H1 (cell line): Measurements from ENCODE around the gene RIPOR2. TPM values are rescaled to one million over a fixed set of nuclear protein-coding genes. Genes with fewer than 3 reads are reported as not detected.

ENCODE experiments used
- POLR2AphosphoS5 ChIP-seq: IDR thresholded peaks from 2 replicates; pipeline ENCODE4 v1.6.1; 2011; ENCODE audit warnings: low read depth, low read length
- RAD21 ChIP-seq, 2 experiments: IDR thresholded peaks in 1 of 2; conservative IDR thresholded peaks in 1 of 2; 2 replicates each; pipeline ENCODE4 v1.6.1; 2011; ENCODE audit warnings: low read depth in 2 of 2, low read length in 2 of 2, improper control_type of control experiment in 1 of 2, inconsistent platforms in 1 of 2, mild to moderate bottlenecking in 1 of 2, moderate library complexity in 1 of 2
- TAF1 ChIP-seq: IDR thresholded peaks from 2 replicates; pipeline ENCODE4 v1.6.1; 2011; ENCODE audit warnings: mild to moderate bottlenecking, low read depth, low read length
- TAF7 ChIP-seq: optimal IDR thresholded peaks from 2 replicates; pipeline ENCODE3; 2011; ENCODE audit warnings: low read depth, mild to moderate bottlenecking, inconsistent platforms, low read length, moderate library complexity, borderline replicate concordance
- TBP ChIP-seq: IDR thresholded peaks from 2 replicates; pipeline ENCODE4 v1.6.1; 2011; ENCODE audit warnings: low read depth, low read length, improper control_type of control experiment
- TCF12 ChIP-seq: IDR thresholded peaks from 2 replicates; pipeline ENCODE4 v1.6.1; 2011; ENCODE audit warnings: low read depth, mild to moderate bottlenecking, low read length
- polyA plus RNA-seq, 7 experiments: library from polyadenylated mRNA; depleted of rRNA in 3 of 7; stranded (reverse) in 5 of 7; unstranded in 2 of 7; fragments of >200 nt in 5 of 7; fragments of 200-250 nt in 2 of 7; gene quantifications; 1 replicate in 5 of 7; 2 replicates in 1 of 7; 4 replicates in 1 of 7; pipeline versions ENCODE4 v1.2.1 to v1.2.3, GENCODE V29; 2011 to 2013; ENCODE audit warnings: missing spikeins in 2 of 7, mixed read lengths in 2 of 7
- total RNA-seq: library from RNA; stranded (reverse); fragmentation: NEBNext Ultra II Directional; extraction: Animal tissue kit (Norgen Biotek cat#: 25700); gene quantifications from 2 replicates; pipeline ENCODE4 v1.2.1, GENCODE V29; 2021
- TF ChIP-seq, protein P1 (sequence below): IDR thresholded peaks from 2 replicates; pipeline ENCODE4 v1.6.1; 2012; ENCODE audit warnings: low read length, inconsistent platforms
- TF ChIP-seq, protein P2 (sequence below): fragments of 300-600 bp; sonication (generic); IDR thresholded peaks from 2 replicates; pipeline ENCODE4 v1.7.1; 2012; ENCODE audit warnings: low read length, moderate library complexity, mild to moderate bottlenecking, inconsistent platforms; ENCODE audit not compliant: insufficient replicate concordance
- TF ChIP-seq, protein P3 (sequence below): IDR thresholded peaks from 2 replicates; pipeline ENCODE4 v1.6.1; 2012; ENCODE audit warnings: inconsistent platforms

RIPOR2 gene
- total and polyA plus RNA-seq, 2 of the 8 experiments (the other 6 are each of a cell fraction or from before 2014, with no cell fraction given): 16.7 to 45.6 TPM

DNA sequence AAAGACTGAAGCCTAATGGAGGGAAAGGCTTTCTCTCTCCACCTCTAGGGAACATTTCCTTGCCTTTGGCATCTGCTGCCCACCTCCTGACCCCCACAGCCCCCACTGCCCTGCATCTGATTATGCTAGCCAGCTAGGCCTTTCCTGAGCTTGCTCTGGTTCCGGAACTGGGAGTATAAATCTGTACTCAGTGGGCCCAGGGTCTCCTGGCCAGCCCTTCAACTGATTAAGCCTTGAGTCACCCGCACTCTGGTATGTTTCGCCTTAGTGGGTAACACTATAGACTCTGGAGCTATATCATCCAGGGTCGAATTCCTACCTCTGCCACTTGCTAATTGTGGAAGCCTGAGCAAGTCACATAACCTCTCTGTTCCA is 45.6 kb upstream of the RIPOR2 start (continued):
- TF ChIP-seq, protein P1, sequence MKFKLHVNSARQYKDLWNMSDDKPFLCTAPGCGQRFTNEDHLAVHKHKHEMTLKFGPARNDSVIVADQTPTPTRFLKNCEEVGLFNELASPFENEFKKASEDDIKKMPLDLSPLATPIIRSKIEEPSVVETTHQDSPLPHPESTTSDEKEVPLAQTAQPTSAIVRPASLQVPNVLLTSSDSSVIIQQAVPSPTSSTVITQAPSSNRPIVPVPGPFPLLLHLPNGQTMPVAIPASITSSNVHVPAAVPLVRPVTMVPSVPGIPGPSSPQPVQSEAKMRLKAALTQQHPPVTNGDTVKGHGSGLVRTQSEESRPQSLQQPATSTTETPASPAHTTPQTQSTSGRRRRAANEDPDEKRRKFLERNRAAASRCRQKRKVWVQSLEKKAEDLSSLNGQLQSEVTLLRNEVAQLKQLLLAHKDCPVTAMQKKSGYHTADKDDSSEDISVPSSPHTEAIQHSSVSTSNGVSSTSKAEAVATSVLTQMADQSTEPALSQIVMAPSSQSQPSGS: no peak; the same call in 1 of the 2 replicates
- TF ChIP-seq, protein P2, sequence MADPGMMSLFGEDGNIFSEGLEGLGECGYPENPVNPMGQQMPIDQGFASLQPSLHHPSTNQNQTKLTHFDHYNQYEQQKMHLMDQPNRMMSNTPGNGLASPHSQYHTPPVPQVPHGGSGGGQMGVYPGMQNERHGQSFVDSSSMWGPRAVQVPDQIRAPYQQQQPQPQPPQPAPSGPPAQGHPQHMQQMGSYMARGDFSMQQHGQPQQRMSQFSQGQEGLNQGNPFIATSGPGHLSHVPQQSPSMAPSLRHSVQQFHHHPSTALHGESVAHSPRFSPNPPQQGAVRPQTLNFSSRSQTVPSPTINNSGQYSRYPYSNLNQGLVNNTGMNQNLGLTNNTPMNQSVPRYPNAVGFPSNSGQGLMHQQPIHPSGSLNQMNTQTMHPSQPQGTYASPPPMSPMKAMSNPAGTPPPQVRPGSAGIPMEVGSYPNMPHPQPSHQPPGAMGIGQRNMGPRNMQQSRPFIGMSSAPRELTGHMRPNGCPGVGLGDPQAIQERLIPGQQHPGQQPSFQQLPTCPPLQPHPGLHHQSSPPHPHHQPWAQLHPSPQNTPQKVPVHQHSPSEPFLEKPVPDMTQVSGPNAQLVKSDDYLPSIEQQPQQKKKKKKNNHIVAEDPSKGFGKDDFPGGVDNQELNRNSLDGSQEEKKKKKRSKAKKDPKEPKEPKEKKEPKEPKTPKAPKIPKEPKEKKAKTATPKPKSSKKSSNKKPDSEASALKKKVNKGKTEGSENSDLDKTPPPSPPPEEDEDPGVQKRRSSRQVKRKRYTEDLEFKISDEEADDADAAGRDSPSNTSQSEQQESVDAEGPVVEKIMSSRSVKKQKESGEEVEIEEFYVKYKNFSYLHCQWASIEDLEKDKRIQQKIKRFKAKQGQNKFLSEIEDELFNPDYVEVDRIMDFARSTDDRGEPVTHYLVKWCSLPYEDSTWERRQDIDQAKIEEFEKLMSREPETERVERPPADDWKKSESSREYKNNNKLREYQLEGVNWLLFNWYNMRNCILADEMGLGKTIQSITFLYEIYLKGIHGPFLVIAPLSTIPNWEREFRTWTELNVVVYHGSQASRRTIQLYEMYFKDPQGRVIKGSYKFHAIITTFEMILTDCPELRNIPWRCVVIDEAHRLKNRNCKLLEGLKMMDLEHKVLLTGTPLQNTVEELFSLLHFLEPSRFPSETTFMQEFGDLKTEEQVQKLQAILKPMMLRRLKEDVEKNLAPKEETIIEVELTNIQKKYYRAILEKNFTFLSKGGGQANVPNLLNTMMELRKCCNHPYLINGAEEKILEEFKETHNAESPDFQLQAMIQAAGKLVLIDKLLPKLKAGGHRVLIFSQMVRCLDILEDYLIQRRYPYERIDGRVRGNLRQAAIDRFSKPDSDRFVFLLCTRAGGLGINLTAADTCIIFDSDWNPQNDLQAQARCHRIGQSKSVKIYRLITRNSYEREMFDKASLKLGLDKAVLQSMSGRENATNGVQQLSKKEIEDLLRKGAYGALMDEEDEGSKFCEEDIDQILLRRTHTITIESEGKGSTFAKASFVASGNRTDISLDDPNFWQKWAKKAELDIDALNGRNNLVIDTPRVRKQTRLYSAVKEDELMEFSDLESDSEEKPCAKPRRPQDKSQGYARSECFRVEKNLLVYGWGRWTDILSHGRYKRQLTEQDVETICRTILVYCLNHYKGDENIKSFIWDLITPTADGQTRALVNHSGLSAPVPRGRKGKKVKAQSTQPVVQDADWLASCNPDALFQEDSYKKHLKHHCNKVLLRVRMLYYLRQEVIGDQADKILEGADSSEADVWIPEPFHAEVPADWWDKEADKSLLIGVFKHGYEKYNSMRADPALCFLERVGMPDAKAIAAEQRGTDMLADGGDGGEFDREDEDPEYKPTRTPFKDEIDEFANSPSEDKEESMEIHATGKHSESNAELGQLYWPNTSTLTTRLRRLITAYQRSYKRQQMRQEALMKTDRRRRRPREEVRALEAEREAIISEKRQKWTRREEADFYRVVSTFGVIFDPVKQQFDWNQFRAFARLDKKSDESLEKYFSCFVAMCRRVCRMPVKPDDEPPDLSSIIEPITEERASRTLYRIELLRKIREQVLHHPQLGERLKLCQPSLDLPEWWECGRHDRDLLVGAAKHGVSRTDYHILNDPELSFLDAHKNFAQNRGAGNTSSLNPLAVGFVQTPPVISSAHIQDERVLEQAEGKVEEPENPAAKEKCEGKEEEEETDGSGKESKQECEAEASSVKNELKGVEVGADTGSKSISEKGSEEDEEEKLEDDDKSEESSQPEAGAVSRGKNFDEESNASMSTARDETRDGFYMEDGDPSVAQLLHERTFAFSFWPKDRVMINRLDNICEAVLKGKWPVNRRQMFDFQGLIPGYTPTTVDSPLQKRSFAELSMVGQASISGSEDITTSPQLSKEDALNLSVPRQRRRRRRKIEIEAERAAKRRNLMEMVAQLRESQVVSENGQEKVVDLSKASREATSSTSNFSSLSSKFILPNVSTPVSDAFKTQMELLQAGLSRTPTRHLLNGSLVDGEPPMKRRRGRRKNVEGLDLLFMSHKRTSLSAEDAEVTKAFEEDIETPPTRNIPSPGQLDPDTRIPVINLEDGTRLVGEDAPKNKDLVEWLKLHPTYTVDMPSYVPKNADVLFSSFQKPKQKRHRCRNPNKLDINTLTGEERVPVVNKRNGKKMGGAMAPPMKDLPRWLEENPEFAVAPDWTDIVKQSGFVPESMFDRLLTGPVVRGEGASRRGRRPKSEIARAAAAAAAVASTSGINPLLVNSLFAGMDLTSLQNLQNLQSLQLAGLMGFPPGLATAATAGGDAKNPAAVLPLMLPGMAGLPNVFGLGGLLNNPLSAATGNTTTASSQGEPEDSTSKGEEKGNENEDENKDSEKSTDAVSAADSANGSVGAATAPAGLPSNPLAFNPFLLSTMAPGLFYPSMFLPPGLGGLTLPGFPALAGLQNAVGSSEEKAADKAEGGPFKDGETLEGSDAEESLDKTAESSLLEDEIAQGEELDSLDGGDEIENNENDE: peak; percentile 11
- TF ChIP-seq, protein P3, sequence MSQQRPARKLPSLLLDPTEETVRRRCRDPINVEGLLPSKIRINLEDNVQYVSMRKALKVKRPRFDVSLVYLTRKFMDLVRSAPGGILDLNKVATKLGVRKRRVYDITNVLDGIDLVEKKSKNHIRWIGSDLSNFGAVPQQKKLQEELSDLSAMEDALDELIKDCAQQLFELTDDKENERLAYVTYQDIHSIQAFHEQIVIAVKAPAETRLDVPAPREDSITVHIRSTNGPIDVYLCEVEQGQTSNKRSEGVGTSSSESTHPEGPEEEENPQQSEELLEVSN: peak; percentile 19; the same call in 1 of the 2 replicates
- TF ChIP-seq TAF1 (peak; percentile 55), RAD21 (IDR thresholded peaks at IDR 0.05 in 1 of 2, conservative IDR thresholded peaks at IDR 0.05 in 1 of 2; ENCODE audit: low read depth in 2 of 2, low read length in 2 of 2) (0 out of 4 replicates have a peak, but pooled peaks of 1 of the 2 experiments have one; percentile 1), TAF7 (peak; percentile 59), POLR2AphosphoS5 (peak; percentile 64), TBP (peak; percentile 62; the same call in 1 of the 2 replicates), TCF12 (no peak)
